ENCODE measurements around the gene ZNF576.
"Not testable (repeated sequence)": the region's sequence is repeated elsewhere in the genome, so short reads cannot be mapped to it uniquely, and the experiment has no call there.

The ZNF576 gene

GRCh38 chr19:43595999-43596841 lies at the start of gene ZNF576, which contains the start of gene IRGQ:
Gene ZNF576 (plus strand): TSS chr19:43596595. CDS start chr19:43597109, 514 bp downstream.
Gene IRGQ (minus strand): TSS chr19:43596134. CDS start chr19:43595338, 796 bp downstream.
- Histone ChIP-seq H2AFZ (ENCODE audit: low read depth, low read length, severe bottlenecking) (peak within 1 kb of the TSS; percentile 88), H3K27me3 (ENCODE audit: low read length) (no peaks in the 10 kb centered on the region), H3K4me2 (ENCODE audit: low read depth, low read length, poor library complexity, severe bottlenecking) (peak within 1 kb of the TSS; percentile 89), H3K79me2 (ENCODE audit: insufficient read depth, low read length) (peaks cover 15% of the 10 kb centered on the region), H3K27ac (ENCODE audit: low read depth, low read length) (peak within 1 kb of the TSS; percentile 79), H3F3A (ENCODE audit: insufficient read depth) (peaks cover 3% of the 10 kb centered on the region; the same call in 1 of the 2 replicates), H3K4me3 (ENCODE audit: insufficient read depth, low read length, poor library complexity, severe bottlenecking) (peak within 1 kb of the TSS; percentile 96), H4K20me1 (ENCODE audit: low read depth, low read length) (no peaks in the 10 kb centered on the region), H3K9me3 (ENCODE audit: insufficient read depth, low read length) (no peaks in the 10 kb centered on the region), H3K36me3 (ENCODE audit: low read length) (no peaks in the 10 kb centered on the region), H3K9ac (ENCODE audit: low read length) (peak within 1 kb of the TSS; percentile 79), H3K9me2 (replicated peaks; ENCODE audit: insufficient read depth, low read length) (no peaks in the 10 kb centered on the region)
- TF ChIP-seq CTCF (IDR thresholded peaks at IDR 0.05; ENCODE audit: insufficient read depth, low read length, poor library complexity, severe bottlenecking) (no peak), EZH2phosphoT487 (conservative IDR thresholded peaks at IDR 0.05; ENCODE audit: low read length) (no peak)

GRCh38 chr19:43547926-43548325 lies 48.5 kb upstream of the ZNF576 start:
- H4K20me1 ChIP-seq (ENCODE audit: low read depth, low read length); H3K9ac ChIP-seq (ENCODE audit: low read length); H3K9me2 ChIP-seq (replicated peaks; ENCODE audit: insufficient read depth, low read length); H3K4me2 ChIP-seq (ENCODE audit: low read depth, low read length, poor library complexity, severe bottlenecking); H3K27ac ChIP-seq (ENCODE audit: low read depth, low read length); H3K4me3 ChIP-seq (ENCODE audit: insufficient read depth, low read length, poor library complexity, severe bottlenecking); H3K9me3 ChIP-seq (ENCODE audit: insufficient read depth, low read length); H3K36me3 ChIP-seq (ENCODE audit: low read length); H3F3A ChIP-seq (ENCODE audit: insufficient read depth); H2AFZ ChIP-seq (ENCODE audit: low read depth, low read length, severe bottlenecking); H3K27me3 ChIP-seq (ENCODE audit: low read length); H3K79me2 ChIP-seq (ENCODE audit: insufficient read depth, low read length): not testable (repeated sequence)

- H2AFZ ChIP-seq (ENCODE audit: low read depth, low read length, severe bottlenecking), result no peak overlapping the region
- no peaks in the 10 kb centered on the region for H3K36me3 ChIP-seq (ENCODE audit: low read length)
- H3K9me2 ChIP-seq (replicated peaks; ENCODE audit: insufficient read depth, low read length), result no peaks in the 10 kb centered on the region
- no peak overlapping the region for H3K4me2 ChIP-seq (ENCODE audit: low read depth, low read length, poor library complexity, severe bottlenecking)
- no peak overlapping the region for H3K27ac ChIP-seq (ENCODE audit: low read depth, low read length)
- no peaks in the 10 kb centered on the region for H3K9me3 ChIP-seq (ENCODE audit: insufficient read depth, low read length)
- H3K4me3 ChIP-seq (ENCODE audit: insufficient read depth, low read length, poor library complexity, severe bottlenecking), result no peak overlapping the region
- TF ChIP-seq CTCF (IDR thresholded peaks at IDR 0.05; ENCODE audit: insufficient read depth, low read length, poor library complexity, severe bottlenecking) (no peak), EZH2phosphoT487 (conservative IDR thresholded peaks at IDR 0.05; ENCODE audit: low read length) (no peak)
- H4K20me1 ChIP-seq (ENCODE audit: low read depth, low read length), result no peaks in the 10 kb centered on the region
- no peaks in the 10 kb centered on the region for H3K79me2 ChIP-seq (ENCODE audit: insufficient read depth, low read length)
- no peak overlapping the region for H3K9ac ChIP-seq (ENCODE audit: low read length)
- H3F3A ChIP-seq (ENCODE audit: insufficient read depth), result no peaks in the 10 kb centered on the region
- H3K27me3 ChIP-seq (ENCODE audit: low read length), result no peaks in the 10 kb centered on the region
These were observed 47.7 kb upstream of the ZNF576 start for GRCh38 chr19:43548706-43549105.

Data from SU-DHL-6 (cell line).